DMS 273 (cell line): ENCODE measurements around the gene LIN7A.
A peak's percentile ranks its signal among the peaks of the same experiment; 100 is the strongest.

Source experiments
- DNase-seq: peaks from one replicate; lab custom pipeline; 2025; ENCODE audit not compliant: unreplicated experiment; lab: John Stamatoyannopoulos, UW

The LIN7A gene

GRCh38 chr12:80763874-80764273 lies 173.9 kb downstream of the LIN7A start:
- DNase-seq, result peak; percentile 68

GRCh38 chr12:80761838-80762237 lies 175.9 kb downstream of the LIN7A start:
- DNase-seq, result no peak

DNA sequence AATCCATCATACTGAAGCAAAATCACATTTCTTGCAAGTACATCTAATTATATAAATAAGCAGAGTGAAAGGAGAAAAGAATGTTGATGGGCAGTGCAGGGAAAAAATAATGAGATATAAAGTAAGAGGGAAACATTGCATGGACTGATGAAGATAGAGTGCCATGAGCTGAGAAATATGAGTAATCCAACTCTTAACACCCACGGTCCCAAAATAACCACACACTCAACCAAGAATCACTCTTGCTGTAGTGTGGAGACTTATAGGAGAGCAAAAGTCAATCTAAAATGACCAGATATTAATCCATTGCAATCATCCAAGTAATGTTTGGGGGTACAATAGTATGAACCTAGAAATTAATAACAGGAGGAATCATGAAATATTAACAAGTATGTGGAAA lies 180.9 kb downstream of the LIN7A start:
- DNase-seq, result no peak

DNA sequence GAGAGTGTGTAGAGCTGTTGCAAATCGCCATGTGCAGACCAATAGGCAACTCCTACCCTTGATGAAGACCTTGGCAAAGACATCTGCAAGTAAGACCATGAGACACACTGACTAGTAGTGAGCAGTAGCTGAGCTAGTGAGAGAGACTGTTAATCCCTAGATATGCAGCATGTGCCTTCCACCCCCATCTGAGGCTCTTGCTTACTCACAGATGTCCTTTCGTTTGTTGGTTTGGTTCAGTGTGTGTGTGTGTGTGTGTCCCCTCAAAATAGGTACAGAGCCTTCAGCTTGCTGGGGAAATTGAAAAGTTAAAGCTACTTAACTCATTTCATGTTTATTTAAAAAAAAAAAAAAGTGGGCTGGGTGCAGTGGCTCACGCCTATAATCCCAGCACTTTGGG lies 183.5 kb downstream of the LIN7A start:
- no peak for DNase-seq

DNA sequence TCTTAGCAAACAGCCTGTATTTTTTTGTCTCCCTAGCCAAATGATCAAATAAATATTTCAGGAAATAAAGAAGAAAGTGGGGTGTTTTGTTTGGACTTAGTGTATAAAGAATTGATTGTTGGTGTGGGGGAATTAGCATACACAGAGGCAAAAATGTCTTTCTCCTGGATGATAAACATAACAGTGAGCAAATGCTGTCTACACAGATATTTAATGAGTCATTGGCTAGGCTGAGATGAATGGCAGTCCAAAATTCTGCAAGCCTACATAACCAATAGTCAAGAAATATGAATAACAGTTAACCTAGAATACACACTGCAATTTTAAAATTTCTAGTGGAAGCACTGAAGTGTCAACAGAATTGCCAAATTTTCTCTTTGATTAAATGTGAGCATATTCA lies 185.3 kb downstream of the LIN7A start:
- DNase-seq, result no peak

- DNase-seq, result no peak
These were observed 188.3 kb downstream of the LIN7A start for GRCh38 chr12:80749456-80749855.

DNA sequence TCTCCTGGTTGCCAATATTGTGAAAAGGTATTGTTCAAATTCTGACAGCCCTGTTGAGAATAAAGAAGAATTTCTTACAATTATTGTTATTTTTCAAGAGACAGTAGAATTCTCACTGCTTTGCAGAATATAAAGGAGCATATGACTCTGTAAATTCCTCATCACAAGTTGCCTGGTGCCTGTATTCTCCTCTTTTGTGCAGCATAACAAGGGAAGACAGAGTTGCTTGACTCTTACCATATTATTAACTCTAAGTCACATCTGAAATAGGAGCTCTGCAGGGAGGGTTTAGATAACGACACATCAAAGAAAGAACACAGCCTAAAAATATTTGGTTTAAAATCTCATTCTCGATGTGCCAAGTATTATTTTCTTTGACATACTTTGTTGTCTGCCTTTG lies 189.9 kb downstream of the LIN7A start:
- no peak for DNase-seq

- DNase-seq, result peak; percentile 23
These were observed 191.8 kb downstream of the LIN7A start for GRCh38 chr12:80745851-80746505.
